CD4-positive, alpha-beta memory T cell (primary cell): ENCODE data around the gene VPS25. TPM values are rescaled to one million over a fixed set of nuclear protein-coding genes. Genes with fewer than 3 reads are reported as not detected.
A peak's percentile ranks its signal among the peaks of the same experiment; 100 is the strongest.

Source experiments
- CTCF ChIA-PET: fragments of 350-600 bp; sonication (Branson Sonifier 250); formaldehyde crosslinking; loops from one replicate; lab custom pipeline; 2021; ENCODE audit warnings: inconsistent platforms; ENCODE audit not compliant: partially characterized antibody; lab: Charles Lee
- POLR2A ChIA-PET: fragments of 350-600 bp; sonication (Branson Sonifier 250); formaldehyde crosslinking; loops from one replicate; lab custom pipeline; 2021; ENCODE audit not compliant: partially characterized antibody; lab: Charles Lee
- DNase-seq, 5 donors: peaks; one replicate each; pipeline versions ENCODE4 v3.0.0 to v3.0.0-alpha.2; 2020 to 2022; ENCODE audit warnings: mixed read lengths in 1 of 5
- H3K27ac ChIP-seq: one replicate; pipeline ENCODE4 v1.7.0; 2013; ENCODE audit warnings: low read depth, low read length
- H3K27me3 ChIP-seq: 2 replicates; pipeline ENCODE4 v1.7.0; 2013; ENCODE audit warnings: mild to moderate bottlenecking, low read length, moderate library complexity; ENCODE audit not compliant: insufficient read depth
- H3K36me3 ChIP-seq: 2 replicates; pipeline ENCODE4 v1.7.0; 2013; ENCODE audit warnings: mild to moderate bottlenecking, low read length, moderate library complexity; ENCODE audit not compliant: insufficient read depth
- H3K4me1 ChIP-seq: 2 replicates; pipeline ENCODE4 v1.7.0; 2013; ENCODE audit warnings: mild to moderate bottlenecking, low read length, moderate library complexity; ENCODE audit not compliant: insufficient read depth
- H3K4me3 ChIP-seq, 2 donors: one replicate each; pipeline ENCODE4 v1.7.0; 2013; ENCODE audit warnings: low read length in 2 of 2, mild to moderate bottlenecking in 1 of 2
- H3K9me3 ChIP-seq, 2 donors: one replicate each; pipeline ENCODE4 v1.7.0; 2013; ENCODE audit warnings: low read length in 2 of 2, control low read depth in 1 of 2; ENCODE audit not compliant: control insufficient read depth in 1 of 2
- H3K27ac Mint-ChIP-seq, 7 donors: one replicate each; pipeline ENCODE4 v1.8.0; 2020 to 2021; ENCODE audit warnings: mixed read lengths in 7 of 7, mild to moderate bottlenecking in 6 of 7, inconsistent platforms in 3 of 7, moderate library complexity in 3 of 7
- H3K27me3 Mint-ChIP-seq, 2 donors: one replicate each; pipeline ENCODE4 v1.8.0; 2020 to 2021; ENCODE audit warnings: mixed read lengths in 2 of 2
- H3K36me3 Mint-ChIP-seq, 2 donors: one replicate each; pipeline ENCODE4 v1.8.0; 2020 to 2021; ENCODE audit warnings: mixed read lengths in 2 of 2, inconsistent platforms in 1 of 2, mild to moderate bottlenecking in 1 of 2
- H3K4me1 Mint-ChIP-seq, 4 donors: one replicate each; pipeline ENCODE4 v1.8.0; 2020 to 2021; ENCODE audit warnings: mixed read lengths in 4 of 4, mild to moderate bottlenecking in 1 of 4
- H3K4me3 Mint-ChIP-seq, 8 donors: one replicate each; pipeline ENCODE4 v1.8.0; 2020 to 2021; ENCODE audit warnings: mixed read lengths in 8 of 8, mild to moderate bottlenecking in 7 of 8, moderate library complexity in 6 of 8, inconsistent platforms in 3 of 8
- H3K9me3 Mint-ChIP-seq, 8 donors: one replicate each; pipeline ENCODE4 v1.8.0; 2020 to 2021; ENCODE audit warnings: mixed read lengths in 8 of 8, mild to moderate bottlenecking in 5 of 8, inconsistent platforms in 3 of 8, moderate library complexity in 1 of 8
- intact Hi-C: fragments of 100-400 bp; cut with micrococcal nuclease; formaldehyde crosslinking; loops from one replicate; pipeline ENCODE4 v1.15.1; 2023
- polyA plus RNA-seq, 2 donors: library from polyadenylated mRNA; unstranded; fragments of 300-500 nt; fragmentation: Illumina TruSeq; gene quantifications; one replicate each; pipeline ENCODE4 v1.2.3, GENCODE V29; 2021
- total RNA-seq, 2 experiments: library from RNA; stranded (reverse); gene quantifications; one replicate each; pipeline ENCODE4 v1.2.3, GENCODE V29; 2021

Gene VPS25
- total and polyA plus RNA-seq, 4 experiments from 2014 or later, result 39.3 to 63.3 (median 41.7) TPM

GRCh38 chr17:42754782-42755181, 18.5 kb upstream of the VPS25 start:
- CTCF ChIA-PET, result interaction anchor here (1.0 to 1.3 kb wide), 2 partner anchors 8 to 177 kb away, joined by 3 read pairs; no protein-coding TSS in a partner anchor
- Mint-ChIP-seq H3K4me3 (no peak overlapping the region), H3K36me3 (no peaks in the 10 kb centered on the region), H3K4me1 (no peaks in the 10 kb centered on the region), H3K27me3 (peaks cover 16 to 27% of the 10 kb centered on the region in 2 donors), H3K27ac (no peak overlapping the region), H3K9me3 (no peaks in the 10 kb centered on the region)
- no peaks in the 10 kb centered on the region for H3K4me1 ChIP-seq
- no peaks in the 10 kb centered on the region for H3K36me3 ChIP-seq
- no peaks in the 10 kb centered on the region for H3K27me3 ChIP-seq
- H3K4me3 ChIP-seq, result no peak overlapping the region
- no peaks in the 10 kb centered on the region for H3K9me3 ChIP-seq
- POLR2A ChIA-PET, result no interaction called here
- DNase-seq, result no peak
- H3K27ac ChIP-seq, result no peak overlapping the region
- intact Hi-C loops, result no loop called here

- Mint-ChIP-seq H3K4me1 (peaks cover 2 to 10% (median 4%) of the 10 kb centered on the region in 4 donors), H3K27me3 (peaks cover 32 to 49% of the 10 kb centered on the region in 2 donors), H3K27ac (peak overlapping the region in 1 of 7 donors; percentile 36), H3K4me3 (peak overlapping the region in 7 of 8 donors; percentile 4 to 75 (median 48)), H3K9me3 (no peaks in the 10 kb centered on the region), H3K36me3 (no peaks in the 10 kb centered on the region)
- Histone ChIP-seq H3K27ac (no peak overlapping the region), H3K36me3 (no peaks in the 10 kb centered on the region), H3K4me1 (peaks cover 7% of the 10 kb centered on the region), H3K27me3 (peaks cover 34% of the 10 kb centered on the region), H3K9me3 (no peaks in the 10 kb centered on the region), H3K4me3 (no peak overlapping the region)
- intact Hi-C loops, result no loop called here
- CTCF ChIA-PET, result interaction anchor here (0.5 to 1.5 kb wide), 7 partner anchors 9 to 182 kb away, joined by 3 to 7 read pairs (median 4); partner anchors contain the start of gene BECN1
- POLR2A ChIA-PET, result interaction anchor here (3.1 kb wide), 1 partner anchor 13 kb away, joined by 13 read pairs; the partner anchor contains the start of gene VPS25
- no peak for DNase-seq
Measured at GRCh38 chr17:42759982-42760651, 13.1 kb upstream of the VPS25 start.

- Histone ChIP-seq H3K4me1 (peaks cover 7% of the 10 kb centered on the region), H3K36me3 (no peaks in the 10 kb centered on the region), H3K4me3 (no peak within 1 kb of the TSS), H3K27ac (no peak within 1 kb of the TSS), H3K27me3 (peaks cover 34% of the 10 kb centered on the region), H3K9me3 (no peaks in the 10 kb centered on the region)
- Mint-ChIP-seq H3K27ac (peak within 1 kb of the TSS in 2 of 7 donors; percentile 36 to 46), H3K9me3 (no peaks in the 10 kb centered on the region), H3K4me1 (peaks cover 2 to 10% (median 4%) of the 10 kb centered on the region in 4 donors), H3K4me3 (peak within 1 kb of the TSS; percentile 4 to 75 (median 48)), H3K27me3 (peaks cover 35 to 52% of the 10 kb centered on the region in 2 donors), H3K36me3 (no peaks in the 10 kb centered on the region)
- POLR2A ChIA-PET, result interaction anchor here (3.1 kb wide), 1 partner anchor 13 kb away, joined by 13 read pairs; the partner anchor contains the start of gene VPS25
- intact Hi-C loops, result no loop called here
- CTCF ChIA-PET, result interaction anchor here (0.6 to 3.6 kb wide), 7 partner anchors 11 to 183 kb away, joined by 3 to 35 read pairs (median 4); partner anchors contain the start of genes BECN1 and PSMC3IP
- no peak for DNase-seq
Measured at GRCh38 chr17:42760652-42761581, 12.3 kb upstream of the VPS25 start, which contains the start of gene RAMP2. RAMP2 (plus strand) TSS chr17:42761227; CDS start chr17:42761262, 35 bp downstream.

GRCh38 chr17:42761638-42762037, 11.6 kb upstream of the VPS25 start:
- H3K27me3 Mint-ChIP-seq, result peaks cover 30 to 48% of the 10 kb centered on the region in 2 donors
- ChIA-PET POLR2A (interaction anchor here (3.1 kb wide), 1 partner anchor 12 kb away, joined by 13 read pairs; the partner anchor contains the start of gene VPS25), CTCF (interaction anchor here (2.9 to 3.6 kb wide), 2 partner anchors 43 to 184 kb away, joined by 20 to 35 read pairs; partner anchors contain the start of gene PSMC3IP)
- no peak overlapping the region for H3K27ac ChIP-seq
- intact Hi-C loops, result no loop called here
- peaks cover 2 to 10% (median 4%) of the 10 kb centered on the region in 4 donors for H3K4me1 Mint-ChIP-seq
- H3K36me3 Mint-ChIP-seq, result no peaks in the 10 kb centered on the region
- H3K27ac Mint-ChIP-seq, result no peak overlapping the region
- no peak for DNase-seq
- H3K4me1 ChIP-seq, result peaks cover 7% of the 10 kb centered on the region
- no peaks in the 10 kb centered on the region for H3K9me3 ChIP-seq
- H3K4me3 ChIP-seq, result no peak overlapping the region
- H3K36me3 ChIP-seq, result no peaks in the 10 kb centered on the region
- H3K4me3 Mint-ChIP-seq, result peak overlapping the region in 5 of 8 donors; percentile 10 to 70 (median 22)
- no peaks in the 10 kb centered on the region for H3K9me3 Mint-ChIP-seq
- peaks cover 34% of the 10 kb centered on the region for H3K27me3 ChIP-seq

- peaks cover 4% of the 10 kb centered on the region for H3K4me1 ChIP-seq
- no peaks in the 10 kb centered on the region for H3K36me3 ChIP-seq
- peaks cover 23 to 36% of the 10 kb centered on the region in 2 donors for H3K27me3 Mint-ChIP-seq
- no peak for DNase-seq
- no peak overlapping the region for H3K27ac ChIP-seq
- no peak overlapping the region for H3K4me3 Mint-ChIP-seq
- H3K9me3 Mint-ChIP-seq, result no peaks in the 10 kb centered on the region
- POLR2A ChIA-PET, result no interaction called here
- H3K27me3 ChIP-seq, result peaks cover 26% of the 10 kb centered on the region
- CTCF ChIA-PET, result interaction anchor here (1.9 kb wide), 1 partner anchor 47 kb away, joined by 6 read pairs; no protein-coding TSS in a partner anchor
- no peak overlapping the region for H3K4me3 ChIP-seq
- no peak overlapping the region for H3K27ac Mint-ChIP-seq
- intact Hi-C loops, result no loop called here
- H3K9me3 ChIP-seq, result no peaks in the 10 kb centered on the region
- no peaks in the 10 kb centered on the region for H3K36me3 Mint-ChIP-seq
- H3K4me1 Mint-ChIP-seq, result peaks cover 0 to 6% (median 2%) of the 10 kb centered on the region in 4 donors
Measured at GRCh38 chr17:42766124-42766523, 7.1 kb upstream of the VPS25 start.

GRCh38 chr17:42767512-42767911, 5.7 kb upstream of the VPS25 start:
- no peak overlapping the region for H3K4me3 ChIP-seq
- ChIA-PET POLR2A (no interaction called here), CTCF (interaction anchor here (0.9 to 1.9 kb wide), 3 partner anchors 49 to 189 kb away, joined by 3 to 6 read pairs (median 4); partner anchors contain the start of gene PSMC3IP)
- no peak for DNase-seq
- H3K4me1 ChIP-seq, result peaks cover 2% of the 10 kb centered on the region
- no peaks in the 10 kb centered on the region for H3K36me3 ChIP-seq
- H3K27ac ChIP-seq, result no peak overlapping the region
- peaks cover 13% of the 10 kb centered on the region for H3K27me3 ChIP-seq
- Mint-ChIP-seq H3K27ac (no peak overlapping the region), H3K36me3 (no peaks in the 10 kb centered on the region), H3K9me3 (no peaks in the 10 kb centered on the region), H3K4me3 (no peak overlapping the region), H3K27me3 (peaks cover 14 to 27% of the 10 kb centered on the region in 2 donors), H3K4me1 (peaks cover 3 to 12% (median 8%) of the 10 kb centered on the region in 4 donors)
- no peaks in the 10 kb centered on the region for H3K9me3 ChIP-seq
- intact Hi-C loops, result no loop called here
